GM23338 (cell line): ENCODE measurements around the gene DFFB.

ENCODE experiments used
- CREB1 ChIP-seq: fragments of 250-450 bp; sonication (Bioruptor Pico); IDR thresholded peaks from 2 replicates; pipeline ENCODE4 v1.5.0; 2020; ENCODE audit warnings: low read depth, mild to moderate bottlenecking, moderate library complexity
- EZH2 ChIP-seq: fragments of 200-600 bp; sonication (generic); IDR thresholded peaks from one replicate; pipeline ENCODE4 v1.8.0; 2017; ENCODE audit warnings: antibody characterized with exemption, mild to moderate bottlenecking, low read depth; ENCODE audit not compliant: unreplicated experiment
- EZH2phosphoT487 ChIP-seq: fragments of 200-600 bp; sonication (generic); IDR thresholded peaks from one replicate; pipeline ENCODE4 v1.8.1; 2018; ENCODE audit warnings: antibody characterized with exemption; ENCODE audit not compliant: unreplicated experiment
- JUNB ChIP-seq: IDR thresholded peaks from one replicate; pipeline ENCODE4 v1.6.1; 2016; ENCODE audit warnings: antibody characterized with exemption; ENCODE audit not compliant: unreplicated experiment
- NANOG ChIP-seq: IDR thresholded peaks from 2 replicates; pipeline ENCODE4 v1.6.1; 2016; ENCODE audit warnings: antibody characterized with exemption, borderline replicate concordance
- POLR2AphosphoS5 ChIP-seq: IDR thresholded peaks from 2 replicates; pipeline ENCODE4 v1.6.1; 2016; ENCODE audit warnings: antibody characterized with exemption, low read depth
- REST ChIP-seq: IDR thresholded peaks from one replicate; pipeline ENCODE4 v1.6.1; 2018; ENCODE audit warnings: antibody characterized with exemption; ENCODE audit not compliant: unreplicated experiment
- STAT1 ChIP-seq: IDR thresholded peaks from one replicate; pipeline ENCODE4 v1.6.1; 2016; ENCODE audit warnings: antibody characterized with exemption; ENCODE audit not compliant: unreplicated experiment
- ZNF114 ChIP-seq: fragments of 250-450 bp; sonication (Bioruptor Pico); IDR thresholded peaks from 2 replicates; pipeline ENCODE4 v1.5.0; 2020; ENCODE audit warnings: mild to moderate bottlenecking, moderate library complexity
- ZNF331 ChIP-seq: fragments of 250-450 bp; sonication (Bioruptor Pico); IDR thresholded peaks from 2 replicates; pipeline ENCODE4 v1.5.0; 2020; ENCODE audit warnings: low read depth, mild to moderate bottlenecking, moderate library complexity
- ZNF462 ChIP-seq: fragments of 250-450 bp; sonication (Bioruptor Pico); IDR thresholded peaks from 2 replicates; pipeline ENCODE4 v1.5.0; 2020; ENCODE audit warnings: mild to moderate bottlenecking, moderate library complexity
- TF ChIP-seq, protein P1 (sequence below), 2 experiments: fragments of 200-600 bp in 1 of 2; sonication (generic) in 1 of 2; conservative IDR thresholded peaks; 2 replicates each; pipeline versions ENCODE4 v1.5.1 to v1.6.1; 2016 to 2017; ENCODE audit warnings: antibody characterized with exemption in 2 of 2, low read depth in 2 of 2, mild to moderate bottlenecking in 2 of 2, moderate library complexity in 1 of 2
- TF ChIP-seq, protein P2 (sequence below): IDR thresholded peaks from 2 replicates; pipeline ENCODE4 v1.6.1; 2016; ENCODE audit warnings: antibody characterized with exemption

DNA sequence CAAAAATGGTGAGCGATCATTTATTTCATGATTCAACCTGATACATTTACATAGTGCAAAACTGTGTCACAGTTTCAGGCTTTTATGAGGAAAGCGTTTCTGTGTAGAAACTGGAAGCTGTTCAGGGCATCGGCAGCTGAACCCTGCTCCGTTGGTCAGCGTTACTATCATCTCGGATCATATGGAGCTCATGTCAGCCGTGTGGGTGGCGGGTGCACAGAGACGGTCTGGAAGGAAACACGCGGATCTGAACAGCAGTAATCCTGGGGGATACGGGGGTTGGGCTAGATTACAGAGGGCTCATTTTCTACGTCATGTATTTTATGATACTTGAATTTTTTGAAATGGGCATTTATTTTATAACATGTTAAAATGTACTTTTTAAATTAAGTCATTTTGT, 27.7 kb downstream of the DFFB start:
- TF ChIP-seq REST (no peak), EZH2phosphoT487 (no peak), POLR2AphosphoS5 (no peak), EZH2 (no peak), JUNB (no peak), CREB1 (CRISPR knock-in tag) (no peak), STAT1 (no peak), ZNF114 (no peak), ZNF331 (CRISPR knock-in tag) (no peak), NANOG (no peak), ZNF462 (CRISPR knock-in tag) (no peak)
- TF ChIP-seq, protein P1, sequence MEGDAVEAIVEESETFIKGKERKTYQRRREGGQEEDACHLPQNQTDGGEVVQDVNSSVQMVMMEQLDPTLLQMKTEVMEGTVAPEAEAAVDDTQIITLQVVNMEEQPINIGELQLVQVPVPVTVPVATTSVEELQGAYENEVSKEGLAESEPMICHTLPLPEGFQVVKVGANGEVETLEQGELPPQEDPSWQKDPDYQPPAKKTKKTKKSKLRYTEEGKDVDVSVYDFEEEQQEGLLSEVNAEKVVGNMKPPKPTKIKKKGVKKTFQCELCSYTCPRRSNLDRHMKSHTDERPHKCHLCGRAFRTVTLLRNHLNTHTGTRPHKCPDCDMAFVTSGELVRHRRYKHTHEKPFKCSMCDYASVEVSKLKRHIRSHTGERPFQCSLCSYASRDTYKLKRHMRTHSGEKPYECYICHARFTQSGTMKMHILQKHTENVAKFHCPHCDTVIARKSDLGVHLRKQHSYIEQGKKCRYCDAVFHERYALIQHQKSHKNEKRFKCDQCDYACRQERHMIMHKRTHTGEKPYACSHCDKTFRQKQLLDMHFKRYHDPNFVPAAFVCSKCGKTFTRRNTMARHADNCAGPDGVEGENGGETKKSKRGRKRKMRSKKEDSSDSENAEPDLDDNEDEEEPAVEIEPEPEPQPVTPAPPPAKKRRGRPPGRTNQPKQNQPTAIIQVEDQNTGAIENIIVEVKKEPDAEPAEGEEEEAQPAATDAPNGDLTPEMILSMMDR (conservative IDR thresholded peaks at IDR 0.05; ENCODE audit: low read depth in 2 of 2) = no peak
- TF ChIP-seq, protein P2, sequence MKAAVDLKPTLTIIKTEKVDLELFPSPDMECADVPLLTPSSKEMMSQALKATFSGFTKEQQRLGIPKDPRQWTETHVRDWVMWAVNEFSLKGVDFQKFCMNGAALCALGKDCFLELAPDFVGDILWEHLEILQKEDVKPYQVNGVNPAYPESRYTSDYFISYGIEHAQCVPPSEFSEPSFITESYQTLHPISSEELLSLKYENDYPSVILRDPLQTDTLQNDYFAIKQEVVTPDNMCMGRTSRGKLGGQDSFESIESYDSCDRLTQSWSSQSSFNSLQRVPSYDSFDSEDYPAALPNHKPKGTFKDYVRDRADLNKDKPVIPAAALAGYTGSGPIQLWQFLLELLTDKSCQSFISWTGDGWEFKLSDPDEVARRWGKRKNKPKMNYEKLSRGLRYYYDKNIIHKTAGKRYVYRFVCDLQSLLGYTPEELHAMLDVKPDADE = no peak
